ENCODE data around the gene EPS8L2. TPM values are rescaled to one million over a fixed set of nuclear protein-coding genes. Genes with fewer than 3 reads are reported as not detected.
A peak's percentile ranks its signal among the peaks of the same experiment; 100 is the strongest.

EPS8L2 gene
- total and polyA plus RNA-seq, 2 experiments from 2014 or later, result 157 to 310 TPM

DNA sequence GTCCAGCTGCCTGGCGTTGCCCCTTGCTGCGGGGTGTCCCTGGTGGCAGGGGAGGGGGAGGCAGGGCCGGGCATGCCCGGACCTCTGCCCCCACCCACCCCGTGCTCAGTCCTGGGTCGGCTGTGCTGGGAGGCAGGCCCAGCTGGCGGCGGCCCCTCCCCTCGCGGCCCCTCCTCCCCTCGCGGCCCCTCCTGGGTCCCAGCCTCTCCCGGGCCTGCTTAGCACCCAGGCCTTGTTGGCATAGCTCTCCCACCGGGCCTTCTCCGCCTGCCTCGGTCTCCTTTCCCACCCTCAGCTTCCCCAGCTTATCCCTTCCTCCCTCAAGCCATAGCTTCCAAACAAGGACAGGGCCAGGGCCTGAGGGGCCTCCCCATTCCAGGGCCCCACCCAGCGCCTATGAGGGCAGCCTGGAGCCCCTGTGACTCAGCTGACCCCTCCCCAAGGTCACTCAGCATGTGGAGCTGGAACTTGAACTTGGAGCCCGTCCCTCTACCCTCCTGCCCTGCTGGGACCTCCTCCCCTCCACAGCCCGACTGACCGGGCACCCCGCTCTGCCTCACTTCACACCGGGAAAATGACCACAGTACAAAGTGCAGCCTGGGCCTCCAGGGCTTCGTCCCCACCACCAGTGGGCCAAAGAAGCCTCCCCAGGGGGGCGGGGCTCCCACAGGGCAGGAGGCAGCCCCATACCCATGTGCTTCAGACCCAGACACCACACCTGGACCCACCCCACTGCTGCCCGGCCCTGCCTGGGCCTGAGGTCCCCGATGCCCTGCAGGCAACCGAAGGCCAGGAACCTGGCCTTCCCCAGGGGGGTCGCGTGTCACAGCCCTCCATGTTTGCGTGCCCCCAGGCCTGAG lies 1.2 kb downstream of the EPS8L2 start:
- H2AFZ ChIP-seq, result no peak overlapping the region

DNA sequence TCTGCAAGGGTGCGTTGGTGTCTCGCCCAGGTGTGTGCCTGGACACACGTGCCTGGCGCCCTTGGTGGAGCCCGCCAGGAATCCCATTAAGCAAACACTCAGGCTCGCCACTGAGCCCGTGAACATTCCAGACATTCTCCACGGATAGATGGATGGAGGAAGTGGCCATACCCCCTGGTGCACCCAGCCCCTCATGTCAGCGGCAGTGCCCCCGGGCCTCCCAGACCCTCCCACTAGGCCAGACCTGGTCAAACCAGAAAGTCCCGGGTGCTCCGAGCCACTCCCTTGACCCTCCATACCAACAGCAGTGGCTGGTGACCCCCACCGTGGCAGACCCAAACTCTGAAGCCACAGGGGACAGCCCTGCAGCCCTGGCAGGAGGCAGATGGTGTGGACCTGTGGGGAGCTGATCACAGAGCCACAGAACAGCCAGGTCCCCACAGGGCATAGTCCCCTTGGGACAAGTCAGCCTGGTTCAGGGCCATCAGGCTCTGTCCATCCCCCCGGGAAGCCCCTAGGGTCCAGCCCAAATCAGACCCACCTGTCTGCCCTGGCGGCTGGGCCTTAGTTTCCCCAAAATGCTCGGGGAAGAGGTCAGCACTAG lies 1.9 kb downstream of the EPS8L2 start:
- Histone ChIP-seq H3K27ac (peak overlapping the region; percentile 99), H3K4me2 (peak overlapping the region; percentile 96), H3K9me3 (ENCODE audit: low read depth) (no peaks in the 10 kb centered on the region), H2AFZ (no peak overlapping the region), H3K4me3 (peak overlapping the region; percentile 30), H3K9me2 (replicated peaks; ENCODE audit: insufficient read depth) (no peaks in the 10 kb centered on the region), H3K79me2 (peaks cover 53% of the 10 kb centered on the region), H4K20me1 (ENCODE audit: insufficient read depth, poor library complexity, severe bottlenecking) (no peaks in the 10 kb centered on the region), H3K27me3 (no peaks in the 10 kb centered on the region), H3K4me1 (ENCODE audit: insufficient read depth) (peaks cover 62% of the 10 kb centered on the region), H3K36me3 (replicated peaks; ENCODE audit: insufficient read depth, low read depth) (no peaks in the 10 kb centered on the region)
- peak; percentile 54 for DNase-seq (ENCODE audit: low spot score)
- WGBS (ENCODE audit: low lambda C conversion rate, missing lambda C conversion rate), result 42% methylated on average over 16 of the region's 16 CpGs
- TF ChIP-seq EZH2phosphoT487 (IDR thresholded peaks at IDR 0.05; ENCODE audit: low read depth, severe bottlenecking, unreplicated experiment) (no peak), EZH2 (IDR thresholded peaks at IDR 0.05; ENCODE audit: borderline replicate concordance) (no peak)
- TF ChIP-seq, protein P1, sequence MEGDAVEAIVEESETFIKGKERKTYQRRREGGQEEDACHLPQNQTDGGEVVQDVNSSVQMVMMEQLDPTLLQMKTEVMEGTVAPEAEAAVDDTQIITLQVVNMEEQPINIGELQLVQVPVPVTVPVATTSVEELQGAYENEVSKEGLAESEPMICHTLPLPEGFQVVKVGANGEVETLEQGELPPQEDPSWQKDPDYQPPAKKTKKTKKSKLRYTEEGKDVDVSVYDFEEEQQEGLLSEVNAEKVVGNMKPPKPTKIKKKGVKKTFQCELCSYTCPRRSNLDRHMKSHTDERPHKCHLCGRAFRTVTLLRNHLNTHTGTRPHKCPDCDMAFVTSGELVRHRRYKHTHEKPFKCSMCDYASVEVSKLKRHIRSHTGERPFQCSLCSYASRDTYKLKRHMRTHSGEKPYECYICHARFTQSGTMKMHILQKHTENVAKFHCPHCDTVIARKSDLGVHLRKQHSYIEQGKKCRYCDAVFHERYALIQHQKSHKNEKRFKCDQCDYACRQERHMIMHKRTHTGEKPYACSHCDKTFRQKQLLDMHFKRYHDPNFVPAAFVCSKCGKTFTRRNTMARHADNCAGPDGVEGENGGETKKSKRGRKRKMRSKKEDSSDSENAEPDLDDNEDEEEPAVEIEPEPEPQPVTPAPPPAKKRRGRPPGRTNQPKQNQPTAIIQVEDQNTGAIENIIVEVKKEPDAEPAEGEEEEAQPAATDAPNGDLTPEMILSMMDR (IDR thresholded peaks at IDR 0.05; ENCODE audit: poor library complexity), result no peak

More for the DNA sequence above, 1.2 kb downstream of the EPS8L2 start:
- H3K27me3 ChIP-seq, result no peaks in the 10 kb centered on the region
- peak overlapping the region; percentile 96 for H3K4me2 ChIP-seq
- 52% methylated on average over 17 of the region's 30 CpGs for WGBS (ENCODE audit: low lambda C conversion rate, missing lambda C conversion rate)
- no peaks in the 10 kb centered on the region for H3K36me3 ChIP-seq (replicated peaks; ENCODE audit: insufficient read depth, low read depth)
- peak overlapping the region; percentile 99 for H3K27ac ChIP-seq
- H4K20me1 ChIP-seq (ENCODE audit: insufficient read depth, poor library complexity, severe bottlenecking), result no peaks in the 10 kb centered on the region
- no peaks in the 10 kb centered on the region for H3K9me3 ChIP-seq (ENCODE audit: low read depth)
- DNase-seq (ENCODE audit: low spot score), result peak; percentile 83
- no peaks in the 10 kb centered on the region for H3K9me2 ChIP-seq (replicated peaks; ENCODE audit: insufficient read depth)
- H3K4me1 ChIP-seq (ENCODE audit: insufficient read depth), result peaks cover 57% of the 10 kb centered on the region
- TF ChIP-seq EZH2phosphoT487 (IDR thresholded peaks at IDR 0.05; ENCODE audit: low read depth, severe bottlenecking, unreplicated experiment) (no peak), EZH2 (IDR thresholded peaks at IDR 0.05; ENCODE audit: borderline replicate concordance) (no peak)
- TF ChIP-seq, protein P1 (IDR thresholded peaks at IDR 0.05; ENCODE audit: poor library complexity), result peak; percentile 31
- peak overlapping the region; percentile 87 for H3K4me3 ChIP-seq
- H3K79me2 ChIP-seq, result peaks cover 56% of the 10 kb centered on the region

DNA sequence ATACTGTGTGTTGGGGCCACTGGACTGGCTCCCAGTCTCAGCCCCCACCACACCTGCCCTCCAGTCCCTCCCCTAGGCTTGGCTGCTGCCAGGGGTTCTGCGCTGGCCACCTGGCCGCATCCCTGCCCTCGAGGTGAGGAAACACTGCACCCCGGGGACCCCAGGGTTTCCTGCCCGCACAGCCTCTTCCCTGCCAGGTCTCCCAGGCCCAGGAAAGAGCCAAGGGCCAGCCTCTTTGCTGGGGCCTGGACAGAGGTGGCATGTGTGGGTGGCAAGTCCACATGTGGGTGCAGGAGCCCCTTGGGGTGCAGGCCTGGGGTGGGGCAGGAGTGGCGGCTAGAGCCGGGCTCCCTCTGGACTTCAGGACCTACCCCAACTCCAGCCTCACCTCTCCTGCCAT lies 2.5 kb downstream of the EPS8L2 start:
- Histone ChIP-seq H3K27me3 (no peaks in the 10 kb centered on the region), H3K9me2 (replicated peaks; ENCODE audit: insufficient read depth) (no peaks in the 10 kb centered on the region), H3K4me3 (no peak overlapping the region), H4K20me1 (ENCODE audit: insufficient read depth, poor library complexity, severe bottlenecking) (no peaks in the 10 kb centered on the region), H3K27ac (peak overlapping the region; percentile 99), H3K9me3 (ENCODE audit: low read depth) (no peaks in the 10 kb centered on the region), H3K79me2 (peaks cover 53% of the 10 kb centered on the region), H3K4me1 (ENCODE audit: insufficient read depth) (peaks cover 62% of the 10 kb centered on the region), H2AFZ (no peak overlapping the region), H3K4me2 (peak overlapping the region; percentile 96), H3K36me3 (replicated peaks; ENCODE audit: insufficient read depth, low read depth) (no peaks in the 10 kb centered on the region)
- no peak for DNase-seq (ENCODE audit: low spot score)
- 91% methylated on average over 5 of the region's 7 CpGs for WGBS (ENCODE audit: low lambda C conversion rate, missing lambda C conversion rate)
- TF ChIP-seq EZH2 (IDR thresholded peaks at IDR 0.05; ENCODE audit: borderline replicate concordance) (no peak), EZH2phosphoT487 (IDR thresholded peaks at IDR 0.05; ENCODE audit: low read depth, severe bottlenecking, unreplicated experiment) (no peak)
- TF ChIP-seq, protein P1 (IDR thresholded peaks at IDR 0.05; ENCODE audit: poor library complexity), result no peak

Data from hepatocyte (in vitro differentiated cells).